GM12801 (cell line): Measurements from ENCODE around the gene HOXB6.

Experiments
- CTCF ChIP-seq: IDR thresholded peaks from one replicate; pipeline ENCODE4 v1.5.1; 2011; ENCODE audit warnings: control low read depth; ENCODE audit not compliant: insufficient read length; ENCODE audit errors: extremely low read depth

HOXB6 gene

GRCh38 chr17:48559122-48559839, 45.5 kb downstream of the HOXB6 start:
- no peak for TF ChIP-seq CTCF

GRCh38 chr17:48558831-48559121, 46.0 kb downstream of the HOXB6 start:
- TF ChIP-seq CTCF: no peak

GRCh38 chr17:48558057-48558830, 46.5 kb downstream of the HOXB6 start:
- TF ChIP-seq CTCF: no peak

DNA sequence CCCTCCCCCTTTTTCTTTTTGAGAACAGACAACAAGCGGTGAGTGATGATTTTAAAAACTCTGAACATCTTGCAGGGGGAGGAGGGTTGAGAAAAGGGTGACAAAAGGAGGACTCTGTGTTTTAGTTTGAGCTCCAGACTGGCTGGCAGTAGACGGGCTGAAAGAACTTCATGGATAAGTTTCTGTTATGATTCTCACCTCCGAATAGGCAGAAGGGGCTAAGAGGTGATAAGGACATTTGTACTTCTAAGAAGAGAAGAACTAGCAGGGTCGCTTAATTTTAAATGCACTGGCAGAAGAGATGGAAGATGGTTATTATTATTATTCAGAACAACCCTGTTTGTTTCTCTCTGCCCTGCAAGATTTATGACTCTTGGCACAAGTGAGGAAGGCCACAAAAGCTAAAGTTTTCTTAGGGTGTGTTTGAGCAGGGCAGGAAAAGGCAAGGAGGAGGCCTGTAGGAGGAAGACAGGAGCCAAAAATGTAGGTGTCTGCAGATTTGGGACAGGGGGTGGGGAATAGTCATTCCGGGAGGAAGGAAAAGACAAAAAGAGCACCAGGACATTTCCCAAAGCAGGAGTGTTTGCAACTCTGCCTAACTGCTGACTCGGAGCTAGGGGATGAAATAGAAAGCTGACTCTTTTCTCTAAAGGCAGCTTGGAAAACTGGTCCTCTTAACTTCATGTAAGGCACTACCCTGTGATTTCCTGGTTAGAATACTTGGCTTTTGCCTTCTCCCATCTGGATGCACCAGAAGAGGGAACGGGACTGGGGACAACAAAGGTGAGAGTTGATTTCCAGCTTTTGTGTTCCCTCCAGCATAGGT, 48.0 kb downstream of the HOXB6 start:
- TF ChIP-seq CTCF: no peak

GRCh38 chr17:48556229-48556575, 48.6 kb downstream of the HOXB6 start:
- no peak for TF ChIP-seq CTCF

DNA sequence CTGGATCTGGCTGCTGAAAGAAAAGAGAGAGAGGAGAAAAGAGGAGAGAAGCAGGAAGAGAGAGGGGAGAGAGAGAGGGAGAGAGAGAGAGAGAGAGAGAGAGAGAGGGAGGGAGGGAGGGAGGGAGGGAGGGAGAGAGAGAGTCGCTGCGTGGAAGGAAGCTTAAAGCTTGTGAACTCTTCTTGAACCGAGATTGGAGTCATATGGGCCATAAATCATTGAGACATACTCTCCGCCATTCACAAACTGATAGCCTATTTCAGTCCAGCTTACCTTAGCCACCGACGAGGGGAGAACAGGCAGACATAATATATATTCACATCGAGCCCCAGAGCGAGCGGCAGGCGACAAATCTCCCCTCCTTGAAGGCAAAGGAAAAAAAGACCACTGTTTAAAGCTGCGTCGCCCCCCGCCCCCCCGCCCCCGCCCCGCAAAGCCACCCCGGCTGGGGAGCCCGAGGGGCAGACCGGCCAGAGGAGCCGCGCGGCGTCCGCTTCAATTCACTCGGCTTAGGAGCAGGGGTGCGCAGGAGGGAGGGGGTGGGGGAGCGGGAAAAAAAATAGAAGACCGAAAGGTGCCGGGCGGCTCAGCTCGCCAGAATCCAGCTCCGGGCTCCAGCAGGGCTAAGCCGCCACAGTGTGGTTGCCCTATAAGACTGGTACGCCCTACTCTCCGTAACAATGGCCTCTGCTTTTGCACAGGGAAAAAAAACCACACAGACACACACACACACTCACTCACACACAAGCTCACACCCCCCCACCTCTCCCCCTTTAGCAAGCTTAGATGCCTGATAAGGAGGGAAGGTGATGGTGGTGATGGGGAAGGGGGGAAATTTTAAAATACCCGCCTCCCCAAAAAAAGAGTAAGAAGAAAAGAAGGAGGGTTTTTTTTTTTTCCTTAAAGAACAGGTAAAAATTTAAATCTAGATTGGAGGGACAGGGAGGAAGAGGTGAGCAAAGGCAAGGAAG, 49.2 kb downstream of the HOXB6 start:
- TF ChIP-seq CTCF: no peak
